Measurements from ENCODE around the gene IFNE. TPM values are rescaled to one million over a fixed set of nuclear protein-coding genes. Genes with fewer than 3 reads are reported as not detected.

Gene IFNE, protein sequence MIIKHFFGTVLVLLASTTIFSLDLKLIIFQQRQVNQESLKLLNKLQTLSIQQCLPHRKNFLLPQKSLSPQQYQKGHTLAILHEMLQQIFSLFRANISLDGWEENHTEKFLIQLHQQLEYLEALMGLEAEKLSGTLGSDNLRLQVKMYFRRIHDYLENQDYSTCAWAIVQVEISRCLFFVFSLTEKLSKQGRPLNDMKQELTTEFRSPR
- total RNA-seq (2022; extraction: Qiagen RNA extraction) = 0.49 to 0.83 TPM (median 0.73 TPM) in 5 replicates

DNA sequence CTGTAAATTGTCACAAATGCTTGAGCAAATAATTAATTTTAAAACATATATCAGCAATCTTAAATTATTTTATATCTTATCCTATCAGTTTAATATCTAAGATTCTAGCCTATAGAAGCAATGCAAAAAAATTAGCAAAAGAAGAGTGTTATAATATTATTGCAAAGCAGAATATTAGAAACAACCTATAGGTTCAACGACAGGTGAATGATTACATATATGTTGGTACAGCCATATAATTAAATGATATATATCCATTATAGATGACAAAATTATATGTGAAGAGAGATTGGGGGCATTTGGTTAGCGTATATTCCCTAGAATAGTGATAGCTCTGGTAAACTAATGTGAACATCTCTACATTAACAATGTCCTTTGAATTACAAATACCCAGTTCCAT lies at the start of gene IFNE:
Gene IFNE (minus strand): TSS at position 101 of the 400 bp plus-strand sequence. CDS start 619 bp downstream, outside the sequence.

DNA sequence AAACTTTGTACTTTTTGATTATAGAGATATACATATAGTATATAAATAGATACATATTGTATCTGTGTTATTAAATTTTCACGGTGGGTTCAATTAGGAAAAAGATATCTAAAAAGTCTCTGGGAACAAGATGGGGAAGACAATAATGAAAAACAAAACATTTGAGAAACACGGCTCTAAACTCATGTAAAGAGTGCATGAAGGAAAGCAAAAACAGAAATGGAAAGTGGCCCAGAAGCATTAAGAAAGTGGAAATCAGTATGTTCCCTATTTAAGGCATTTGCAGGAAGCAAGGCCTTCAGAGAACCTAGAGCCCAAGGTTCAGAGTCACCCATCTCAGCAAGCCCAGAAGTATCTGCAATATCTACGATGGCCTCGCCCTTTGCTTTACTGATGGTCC lies 42.0 kb downstream of the IFNE start, which contains the start of gene IFNA1:
Gene IFNA1 (plus strand): TSS at position 301 of the 400 bp plus-strand sequence. CDS start 69 bp downstream, at position 370.

Other genes with a start within 250 kb of the IFNE start
- not detected in 5 replicates for gene IFNA14, start 242.3 kb downstream of the IFNE start, total RNA-seq (2022; extraction: Qiagen RNA extraction)
- not detected in 5 replicates for gene IFNA5, start 177.0 kb downstream of the IFNE start, total RNA-seq (2022; extraction: Qiagen RNA extraction)
- gene KLHL9, start 146.9 kb downstream of the IFNE start, total RNA-seq (2022; extraction: Qiagen RNA extraction) = 15.3 to 21.4 TPM (median 19.5 TPM) in 5 replicates
- gene IFNA6, start 131.4 kb downstream of the IFNE start, total RNA-seq (2022; extraction: Qiagen RNA extraction) = not detected in 5 replicates
- gene IFNA13, start 114.3 kb downstream of the IFNE start, total RNA-seq (2022; extraction: Qiagen RNA extraction) = not detected in 5 replicates
- not detected in 5 replicates for gene IFNA2, start 96.9 kb downstream of the IFNE start, total RNA-seq (2022; extraction: Qiagen RNA extraction)
- gene IFNA8, start 73.2 kb downstream of the IFNE start, total RNA-seq (2022; extraction: Qiagen RNA extraction) = not detected in 5 replicates
- not detected in 5 replicates for gene IFNA1, start 41.9 kb downstream of the IFNE start, total RNA-seq (2022; extraction: Qiagen RNA extraction)